Central memory CD8-positive, alpha-beta T cell (primary cell): ENCODE results near the gene C3orf18.

ENCODE experiments used
- ATAC-seq: fragments of 150-1000 bp; cut with Tn5 transposase; replicated peaks from 2 replicates; pipeline ENCODE4 v1.10.0; 2022; ENCODE audit warnings: mild to moderate bottlenecking, moderate FRiP score, moderate number of reproducible peaks; ENCODE audit not compliant: poor library complexity, severe bottlenecking; ENCODE audit errors: extremely low read depth
- DNase-seq, 2 donors: peaks; one replicate each; pipeline ENCODE4 v3.0.0; 2021; ENCODE audit warnings: low spot score in 2 of 2
- H3K27ac Mint-ChIP-seq: one replicate; pipeline ENCODE4 v1.8.0; 2022; ENCODE audit warnings: low read depth, mild to moderate bottlenecking, moderate library complexity, mixed read lengths
- H3K27me3 Mint-ChIP-seq: one replicate; pipeline ENCODE4 v1.8.0; 2022; ENCODE audit warnings: mixed read lengths
- H3K36me3 Mint-ChIP-seq: one replicate; pipeline ENCODE4 v1.8.0; 2022; ENCODE audit warnings: mild to moderate bottlenecking, moderate library complexity, mixed read lengths; ENCODE audit not compliant: insufficient read depth
- H3K4me1 Mint-ChIP-seq: one replicate; pipeline ENCODE4 v1.8.0; 2022; ENCODE audit warnings: mixed read lengths
- H3K4me3 Mint-ChIP-seq: one replicate; pipeline ENCODE4 v1.8.0; 2022; ENCODE audit warnings: mild to moderate bottlenecking, moderate library complexity, mixed read lengths
- H3K9me3 Mint-ChIP-seq: one replicate; pipeline ENCODE4 v1.8.0; 2022; ENCODE audit warnings: mixed read lengths

The C3orf18 gene

DNA sequence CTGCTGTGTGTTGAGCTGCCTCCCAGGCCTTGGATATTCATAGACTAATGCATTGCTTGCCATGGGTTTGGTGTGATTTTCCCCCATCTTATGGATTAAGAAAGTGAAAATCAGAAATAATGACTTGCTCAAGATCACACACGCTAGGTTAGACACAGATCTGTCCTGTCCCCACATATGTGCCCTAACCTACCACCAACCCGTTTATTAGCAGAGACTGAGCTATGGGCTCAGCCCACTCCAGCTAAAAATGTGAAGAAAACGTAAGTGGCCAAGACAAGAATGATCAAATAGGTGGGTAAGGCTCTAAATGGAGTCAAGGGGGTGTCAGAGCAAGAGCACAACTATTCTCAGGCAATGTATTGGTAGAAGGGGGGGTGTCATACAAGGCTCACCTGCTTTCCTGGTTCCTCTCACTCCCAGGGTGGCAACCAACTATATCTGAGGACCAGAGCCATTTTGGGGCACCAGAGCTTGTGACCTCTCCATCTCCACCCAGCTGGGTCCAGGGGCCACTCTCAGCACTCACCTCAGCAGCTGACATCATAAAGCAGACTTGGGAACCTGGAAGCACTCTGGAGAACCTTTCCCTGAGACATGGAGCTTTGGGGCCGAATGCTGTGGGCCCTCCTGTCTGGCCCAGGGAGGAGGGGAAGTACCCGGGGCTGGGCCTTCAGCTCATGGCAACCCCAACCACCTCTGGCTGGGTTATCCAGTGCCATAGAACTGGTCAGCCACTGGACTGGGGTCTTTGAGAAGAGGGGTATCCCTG, 3.1 kb upstream of the C3orf18 start:
- DNase-seq = no peak
- peaks cover 16% of the 10 kb centered on the region for H3K36me3 Mint-ChIP-seq
- H3K27me3 Mint-ChIP-seq = no peaks in the 10 kb centered on the region
- H3K4me1 Mint-ChIP-seq = peaks cover 68% of the 10 kb centered on the region
- H3K27ac Mint-ChIP-seq = peak overlapping the region; percentile 80
- ATAC-seq = no peak
- no peaks in the 10 kb centered on the region for H3K9me3 Mint-ChIP-seq
- peak overlapping the region; percentile 88 for H3K4me3 Mint-ChIP-seq

GRCh38 chr3:50568947-50569749, 1.6 kb upstream of the C3orf18 start, which contains the start of gene HEMK1:
Gene HEMK1 (plus strand): TSS chr3:50569522. CDS start chr3:50571105, 1,583 bp downstream.
- H3K36me3 Mint-ChIP-seq = peaks cover 16% of the 10 kb centered on the region
- no peaks in the 10 kb centered on the region for H3K27me3 Mint-ChIP-seq
- no peaks in the 10 kb centered on the region for H3K9me3 Mint-ChIP-seq
- ATAC-seq (peak; percentile 62), DNase-seq (peak; percentile 84 to 88)
- peaks cover 67% of the 10 kb centered on the region for H3K4me1 Mint-ChIP-seq
- H3K4me3 Mint-ChIP-seq = peak within 1 kb of the TSS; percentile 88
- peak within 1 kb of the TSS; percentile 80 for H3K27ac Mint-ChIP-seq

DNA sequence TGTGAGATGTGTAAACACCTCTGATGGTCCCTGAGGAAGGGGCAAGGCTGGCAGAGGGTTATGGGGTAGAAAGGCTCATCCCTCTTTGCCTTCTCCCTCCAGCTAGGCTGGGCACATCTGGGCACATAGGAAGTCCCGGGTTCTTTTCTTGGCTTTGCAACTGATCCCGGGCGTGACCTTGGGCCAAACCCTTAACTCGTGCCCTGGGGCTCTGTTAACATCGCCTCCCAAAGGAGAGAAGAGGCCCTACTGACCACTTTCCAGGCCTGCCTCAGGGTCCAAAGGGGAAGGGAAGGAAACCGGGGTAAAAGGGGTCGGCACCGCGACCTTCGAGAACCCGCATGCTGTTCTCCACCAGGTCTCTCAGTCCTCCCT, 549 bp downstream of the C3orf18 start:
- Mint-ChIP-seq H3K36me3 (peaks cover 16% of the 10 kb centered on the region), H3K27ac (no peak overlapping the region), H3K9me3 (no peaks in the 10 kb centered on the region), H3K4me3 (peak overlapping the region; percentile 88), H3K4me1 (peaks cover 51% of the 10 kb centered on the region), H3K27me3 (no peaks in the 10 kb centered on the region)
- DNase-seq (no peak), ATAC-seq (no peak)

GRCh38 chr3:50564321-50564720, 3.2 kb downstream of the C3orf18 start:
- H3K4me3 Mint-ChIP-seq = no peak overlapping the region
- H3K27ac Mint-ChIP-seq = no peak overlapping the region
- peaks cover 35% of the 10 kb centered on the region for H3K4me1 Mint-ChIP-seq
- no peaks in the 10 kb centered on the region for H3K9me3 Mint-ChIP-seq
- H3K36me3 Mint-ChIP-seq = peaks cover 12% of the 10 kb centered on the region
- no peaks in the 10 kb centered on the region for H3K27me3 Mint-ChIP-seq
- no peak for DNase-seq
- ATAC-seq = no peak

DNA sequence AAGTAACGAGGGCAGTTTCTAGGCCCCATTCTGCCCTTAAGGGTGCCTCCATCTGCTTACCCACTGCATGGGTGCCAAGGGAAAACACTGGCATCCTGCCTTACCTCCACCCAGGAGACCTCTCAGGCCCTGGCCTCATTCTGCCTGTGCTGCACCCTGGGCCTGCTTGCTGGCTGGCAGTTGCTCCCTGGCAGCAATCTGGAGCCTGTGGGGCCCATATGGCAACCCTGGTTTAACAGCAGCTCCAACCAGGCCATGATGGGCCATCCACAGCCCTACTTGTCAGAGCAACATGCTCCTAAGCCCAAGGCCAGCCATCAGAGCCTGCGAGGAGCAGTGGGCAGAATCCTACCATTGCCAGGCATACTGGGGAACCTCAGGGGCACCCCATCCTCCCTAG, 3.7 kb downstream of the C3orf18 start:
- no peaks in the 10 kb centered on the region for H3K27me3 Mint-ChIP-seq
- DNase-seq (no peak), ATAC-seq (no peak)
- H3K9me3 Mint-ChIP-seq = no peaks in the 10 kb centered on the region
- H3K4me3 Mint-ChIP-seq = no peak overlapping the region
- H3K4me1 Mint-ChIP-seq = peaks cover 35% of the 10 kb centered on the region
- H3K27ac Mint-ChIP-seq = no peak overlapping the region
- H3K36me3 Mint-ChIP-seq = peaks cover 12% of the 10 kb centered on the region

- peaks cover 9% of the 10 kb centered on the region for H3K36me3 Mint-ChIP-seq
- H3K27ac Mint-ChIP-seq = no peak overlapping the region
- peaks cover 33% of the 10 kb centered on the region for H3K4me1 Mint-ChIP-seq
- no peaks in the 10 kb centered on the region for H3K9me3 Mint-ChIP-seq
- ATAC-seq (no peak), DNase-seq (no peak)
- no peaks in the 10 kb centered on the region for H3K27me3 Mint-ChIP-seq
- no peak overlapping the region for H3K4me3 Mint-ChIP-seq
Observed at GRCh38 chr3:50562861-50563260, 4.7 kb downstream of the C3orf18 start.

DNA sequence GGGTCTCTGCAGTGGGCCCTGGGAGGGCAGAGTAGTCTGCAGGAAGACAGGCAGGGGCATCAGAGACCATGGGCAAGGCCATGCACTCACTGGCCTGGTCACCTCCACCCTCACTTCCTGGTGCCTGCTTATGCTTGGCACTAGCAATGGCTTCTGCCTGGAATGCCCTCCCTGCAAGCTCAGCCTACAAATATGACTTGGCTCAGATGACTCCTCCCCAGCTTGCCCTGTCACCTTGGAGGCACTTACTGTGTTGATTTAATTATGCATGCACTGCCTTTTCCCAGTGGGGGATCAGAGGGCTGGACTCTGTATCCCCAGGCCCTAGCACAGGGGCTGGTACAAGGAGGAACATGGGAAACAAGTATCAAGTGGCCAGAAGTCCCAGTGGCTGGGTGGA, 7.8 kb downstream of the C3orf18 start:
- no peak overlapping the region for H3K4me3 Mint-ChIP-seq
- no peak for ATAC-seq

GRCh38 chr3:50557915-50558314, 9.6 kb downstream of the C3orf18 start:
- Mint-ChIP-seq H3K4me3 (no peak overlapping the region), H3K27ac (no peak overlapping the region), H3K9me3 (no peaks in the 10 kb centered on the region), H3K4me1 (peaks cover 5% of the 10 kb centered on the region), H3K27me3 (no peaks in the 10 kb centered on the region), H3K36me3 (peaks cover 5% of the 10 kb centered on the region)
- ATAC-seq (no peak), DNase-seq (no peak)

More for the DNA sequence above, 7.8 kb downstream of the C3orf18 start:
- no peak overlapping the region for H3K27ac Mint-ChIP-seq
- no peak for DNase-seq
- H3K4me1 Mint-ChIP-seq = peaks cover 11% of the 10 kb centered on the region
- H3K9me3 Mint-ChIP-seq = no peaks in the 10 kb centered on the region
- no peaks in the 10 kb centered on the region for H3K27me3 Mint-ChIP-seq
- H3K36me3 Mint-ChIP-seq = peaks cover 4% of the 10 kb centered on the region

GRCh38 chr3:50557106-50557505, 10.4 kb downstream of the C3orf18 start:
- ATAC-seq = no peak
- Mint-ChIP-seq H3K4me3 (no peak overlapping the region), H3K4me1 (peaks cover 5% of the 10 kb centered on the region), H3K27me3 (no peaks in the 10 kb centered on the region), H3K36me3 (peaks cover 5% of the 10 kb centered on the region), H3K9me3 (no peaks in the 10 kb centered on the region), H3K27ac (no peak overlapping the region)
- no peak for DNase-seq

- no peak for ATAC-seq
- H3K27me3 Mint-ChIP-seq = no peaks in the 10 kb centered on the region
Observed at GRCh38 chr3:50554553-50554952, 13.0 kb downstream of the C3orf18 start.

DNA sequence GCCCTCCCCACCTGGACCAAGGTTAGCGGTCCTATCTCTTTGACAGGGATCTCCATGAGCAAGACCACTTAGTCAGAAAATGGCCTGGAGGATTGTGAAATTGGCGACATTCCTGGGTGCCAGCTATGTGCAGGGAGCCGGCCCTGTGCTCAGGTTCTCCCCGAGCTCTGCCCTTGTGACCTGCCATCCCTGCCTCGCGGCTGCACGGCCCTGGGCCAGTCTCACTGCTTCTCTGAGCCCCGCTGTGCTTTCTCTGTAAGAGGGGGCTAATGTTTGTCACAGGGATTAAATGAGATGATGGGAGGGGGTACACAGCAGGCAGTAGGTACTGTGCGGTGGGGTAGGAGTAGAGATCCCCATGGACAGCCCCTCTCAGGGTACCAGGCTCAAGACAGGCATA, 14.9 kb downstream of the C3orf18 start:
- ATAC-seq (no peak), DNase-seq (no peak)
- H3K36me3 Mint-ChIP-seq = peaks cover 1% of the 10 kb centered on the region
- H3K4me1 Mint-ChIP-seq = peaks cover 12% of the 10 kb centered on the region
- no peak overlapping the region for H3K27ac Mint-ChIP-seq
- H3K27me3 Mint-ChIP-seq = no peaks in the 10 kb centered on the region
- H3K9me3 Mint-ChIP-seq = no peaks in the 10 kb centered on the region
- H3K4me3 Mint-ChIP-seq = no peak overlapping the region

More at GRCh38 chr3:50554553-50554952, 13.0 kb downstream of the C3orf18 start:
- Mint-ChIP-seq H3K4me3 (no peak overlapping the region), H3K9me3 (no peaks in the 10 kb centered on the region), H3K4me1 (peaks cover 12% of the 10 kb centered on the region), H3K27ac (no peak overlapping the region), H3K36me3 (peaks cover 3% of the 10 kb centered on the region)
- no peak for DNase-seq

GRCh38 chr3:50551681-50552435, 15.7 kb downstream of the C3orf18 start:
- H3K27ac Mint-ChIP-seq = no peak overlapping the region
- H3K9me3 Mint-ChIP-seq = no peaks in the 10 kb centered on the region
- H3K4me3 Mint-ChIP-seq = no peak overlapping the region
- H3K4me1 Mint-ChIP-seq = peaks cover 12% of the 10 kb centered on the region
- H3K27me3 Mint-ChIP-seq = no peaks in the 10 kb centered on the region
- peaks cover 1% of the 10 kb centered on the region for H3K36me3 Mint-ChIP-seq
- no peak for ATAC-seq
- no peak for DNase-seq
